Activated naive CD4-positive, alpha-beta T cell (primary cell): ENCODE data around the gene UBTD2.

Experiments
- DNase-seq, 4 experiments: peaks; one replicate each; lab custom pipeline; 2025; lab: John Stamatoyannopoulos, UW

Gene UBTD2

GRCh38 chr5:172171118-172171517, 112.4 kb downstream of the UBTD2 start:
- DNase-seq, result no peak

- no peak for DNase-seq
These were observed 113.3 kb downstream of the UBTD2 start for GRCh38 chr5:172170251-172170701.

- no peak for DNase-seq
These were observed 114.3 kb downstream of the UBTD2 start for GRCh38 chr5:172169216-172169615.

DNA sequence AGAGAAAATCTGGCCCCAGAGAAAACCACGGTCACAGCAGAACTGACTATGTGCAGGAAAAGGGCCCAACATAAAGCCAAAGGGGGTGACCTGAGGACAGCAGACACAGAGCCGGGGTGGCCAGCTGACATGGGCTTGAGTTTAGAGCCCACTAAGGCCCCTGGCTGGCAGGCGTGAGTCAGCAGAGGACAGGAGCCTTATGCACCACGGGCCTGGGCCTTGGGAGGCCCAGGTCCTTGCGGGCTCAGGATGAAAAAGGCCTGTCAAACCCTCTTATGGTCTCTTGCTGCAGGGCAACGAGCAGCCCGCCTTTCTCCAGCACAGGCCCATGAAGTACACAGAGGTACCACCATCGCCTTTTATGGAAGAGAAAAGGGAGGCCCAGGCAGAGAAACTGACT, 115.3 kb downstream of the UBTD2 start:
- DNase-seq, result no peak

DNA sequence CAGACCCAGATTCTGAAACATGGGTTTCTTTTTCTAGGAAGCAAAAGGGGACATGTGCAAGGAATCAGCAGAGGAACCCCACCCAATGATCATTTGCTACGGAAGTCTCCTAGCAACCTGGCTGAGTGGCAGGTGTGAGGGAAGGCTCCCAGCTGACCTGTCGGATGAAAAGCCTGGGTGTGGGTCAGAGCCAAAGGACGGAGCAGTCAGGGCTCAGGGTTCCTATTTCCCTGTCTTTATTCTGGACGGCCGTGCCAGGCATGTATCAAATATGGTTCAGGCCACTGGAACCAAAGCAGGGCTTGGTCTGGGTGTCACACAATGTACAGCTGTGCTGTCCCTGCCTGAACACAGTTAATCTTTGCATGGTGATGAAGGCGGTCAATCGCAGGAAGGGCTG, 115.7 kb downstream of the UBTD2 start:
- no peak for DNase-seq

GRCh38 chr5:172166030-172166826, 117.3 kb downstream of the UBTD2 start:
- no peak for DNase-seq

DNA sequence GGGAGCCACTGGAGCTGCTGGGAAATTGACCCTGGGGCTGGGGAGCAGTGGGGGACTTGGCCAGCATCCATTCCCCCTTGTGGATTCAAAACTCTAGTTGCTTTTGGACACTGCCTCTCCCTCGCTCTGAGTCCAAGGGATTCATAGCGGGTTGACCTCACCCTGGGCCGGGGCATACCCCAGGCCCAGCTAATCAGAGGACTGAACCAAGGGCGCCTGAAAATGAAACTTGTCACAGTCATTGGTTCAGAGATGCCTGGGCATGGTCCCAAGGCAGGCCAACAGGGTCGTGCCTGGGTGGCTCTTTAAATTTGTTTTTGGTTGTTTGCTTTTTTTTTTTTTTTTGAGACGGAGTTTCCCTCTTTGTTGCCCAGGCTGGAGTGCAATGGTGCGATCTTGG, 118.1 kb downstream of the UBTD2 start:
- DNase-seq, result no peak

GRCh38 chr5:172164769-172165212, 118.8 kb downstream of the UBTD2 start:
- DNase-seq, result no peak

GRCh38 chr5:172163346-172163745, 120.2 kb downstream of the UBTD2 start:
- no peak for DNase-seq

DNA sequence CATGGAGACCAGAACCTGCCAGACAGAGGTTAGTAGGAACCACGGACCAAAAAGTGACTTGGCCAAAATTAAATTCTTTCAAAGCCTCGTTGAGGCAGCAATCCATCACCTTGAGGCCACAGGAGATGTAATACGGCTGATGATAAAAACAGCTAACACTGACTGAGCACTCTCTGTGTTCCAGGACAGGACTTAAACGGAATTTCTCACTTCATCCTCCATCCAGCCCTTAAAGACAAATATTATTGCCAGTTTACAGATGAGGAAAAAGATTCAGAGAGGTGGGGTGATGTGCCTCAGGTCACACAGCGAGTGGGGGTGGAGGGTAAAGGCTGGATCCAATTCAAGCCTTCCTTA, 120.6 kb downstream of the UBTD2 start:
- DNase-seq, result no peak

- no peak for DNase-seq
These were observed 121.1 kb downstream of the UBTD2 start for GRCh38 chr5:172162323-172162986.

GRCh38 chr5:172160506-172160905, 123.1 kb downstream of the UBTD2 start:
- no peak for DNase-seq
